B cell (primary cell): Measurements from ENCODE around the gene IL4R. TPM values are rescaled to one million over a fixed set of nuclear protein-coding genes. Genes with fewer than 3 reads are reported as not detected.

Source experiments
- ATAC-seq: fragments of 200-7000 bp; cut with Tn5 transposase; one replicate; pipeline ENCODE4 v1.10.0; 2021; ENCODE audit warnings: low read depth, mild to moderate bottlenecking, moderate number of reproducible peaks, moderate library complexity
- CTCF ChIA-PET: fragments of 350-600 bp; sonication (Branson Sonifier 250); formaldehyde crosslinking; loops from one replicate; lab custom pipeline; 2021; ENCODE audit warnings: antibody characterized with exemption, inconsistent platforms; lab: Charles Lee
- POLR2A ChIA-PET: fragments of 350-600 bp; sonication (Branson Sonifier 250); formaldehyde crosslinking; loops from one replicate; lab custom pipeline; 2021; ENCODE audit warnings: antibody characterized with exemption; lab: Charles Lee
- DNase-seq: peaks from one replicate; pipeline ENCODE4 v3.0.0; 2013
- H2AFZ ChIP-seq: 2 replicates; pipeline ENCODE4 v1.6.1; 2012; ENCODE audit warnings: mild to moderate bottlenecking, low read depth, low read length; ENCODE audit not compliant: insufficient read depth, poor library complexity, severe bottlenecking
- H3K27ac ChIP-seq, 2 donors: 1 replicate in 1 of 2; 2 replicates in 1 of 2; pipeline ENCODE4 v1.5.1; 2012 to 2013; ENCODE audit warnings: low read length in 2 of 2, mild to moderate bottlenecking in 2 of 2, moderate library complexity in 1 of 2
- H3K27me3 ChIP-seq, 4 experiments: fragments of 200-600 bp in 1 of 4; sonication (generic) in 1 of 4; replicated peaks in 1 of 4; 1 replicate in 2 of 4; 2 replicates in 2 of 4; pipeline versions ENCODE4 v1.6.1 to v1.7.0; 2013 to 2016; ENCODE audit warnings: low read length in 3 of 4, mild to moderate bottlenecking in 2 of 4, mixed read lengths in 1 of 4, moderate library complexity in 1 of 4; ENCODE audit not compliant: insufficient read depth in 4 of 4, control insufficient read depth in 3 of 4; ENCODE audit errors: control extremely low read depth in 1 of 4
- H3K36me3 ChIP-seq, 2 experiments: replicated peaks in 1 of 2; 1 replicate in 1 of 2; 2 replicates in 1 of 2; pipeline versions ENCODE4 v1.6.1 to v1.7.1; 2013; ENCODE audit warnings: low read length in 1 of 2; ENCODE audit not compliant: insufficient read depth in 2 of 2, control insufficient read depth in 1 of 2; ENCODE audit errors: control extremely low read depth in 1 of 2, extremely low read depth in 1 of 2
- H3K4me1 ChIP-seq, 2 donors: fragments of 200-600 bp in 1 of 2; sonication (generic) in 1 of 2; 1 replicate in 1 of 2; 2 replicates in 1 of 2; pipeline versions ENCODE4 v1.5.1 to v1.6.1; 2013 to 2017; ENCODE audit warnings: low read length in 2 of 2; ENCODE audit not compliant: control insufficient read depth in 2 of 2, insufficient read depth in 2 of 2
- H3K4me2 ChIP-seq: replicated peaks from 2 replicates; pipeline ENCODE3; 2012; ENCODE audit warnings: mild to moderate bottlenecking, low read depth, low read length; ENCODE audit not compliant: poor library complexity, severe bottlenecking
- H3K4me3 ChIP-seq, 5 experiments: fragments of 200-600 bp in 1 of 5; sonication (generic) in 1 of 5; 1 replicate in 3 of 5; 2 replicates in 2 of 5; pipeline versions ENCODE4 v1.5.1 to v1.7.0; 2011 to 2016; ENCODE audit warnings: low read length in 4 of 5, mild to moderate bottlenecking in 4 of 5, low read depth in 2 of 5, control low read depth in 1 of 5, moderate library complexity in 1 of 5; ENCODE audit not compliant: insufficient read depth in 1 of 5; ENCODE audit errors: control extremely low read depth in 1 of 5, extremely low read depth in 1 of 5
- H3K79me2 ChIP-seq: fragments of 200-600 bp; sonication (generic); one replicate; pipeline ENCODE4 v1.6.0; 2016; ENCODE audit warnings: low read length; ENCODE audit not compliant: control insufficient read depth, insufficient read depth
- H3K9ac ChIP-seq: fragments of 200-600 bp; sonication (generic); 2 replicates; pipeline ENCODE4 v1.6.1; 2017; ENCODE audit warnings: mild to moderate bottlenecking, low read length, moderate library complexity
- H3K9me3 ChIP-seq, 3 donors: one replicate each; pipeline versions ENCODE4 v1.6.1 to v1.7.1; 2013; ENCODE audit warnings: low read length in 2 of 3; ENCODE audit not compliant: control insufficient read depth in 2 of 3, insufficient read depth in 1 of 3; ENCODE audit errors: control extremely low read depth in 1 of 3
- H4K20me1 ChIP-seq: 2 replicates; pipeline ENCODE4 v1.6.0; 2012; ENCODE audit warnings: mild to moderate bottlenecking, low read length; ENCODE audit not compliant: insufficient read depth, control insufficient read depth, poor library complexity, severe bottlenecking
- H3K27ac Mint-ChIP-seq: one replicate; pipeline ENCODE4 v1.8.0; 2021; ENCODE audit warnings: mixed read lengths
- H3K27me3 Mint-ChIP-seq: one replicate; pipeline ENCODE4 v1.8.0; 2021; ENCODE audit warnings: mixed read lengths
- H3K4me1 Mint-ChIP-seq: one replicate; pipeline ENCODE4 v1.8.0; 2021; ENCODE audit warnings: mixed read lengths
- H3K4me3 Mint-ChIP-seq: one replicate; pipeline ENCODE4 v1.8.0; 2021; ENCODE audit warnings: mixed read lengths
- H3K9me3 Mint-ChIP-seq: one replicate; pipeline ENCODE4 v1.8.0; 2022; ENCODE audit warnings: mixed read lengths; ENCODE audit not compliant: insufficient read depth
- CTCF ChIP-seq: fragments of 200-600 bp; IDR thresholded peaks from one replicate; pipeline ENCODE4 v1.8.0; 2022; ENCODE audit warnings: antibody characterized with exemption, mild to moderate bottlenecking
- EZH2 ChIP-seq: IDR thresholded peaks from 2 replicates; pipeline ENCODE4 v1.6.1; 2012; ENCODE audit warnings: borderline replicate concordance, low read depth, mild to moderate bottlenecking, moderate library complexity, low read length; ENCODE audit not compliant: insufficient read depth, poor library complexity, severe bottlenecking
- WGBS: methylation state at CpG from one replicate; pipeline ENCODE4 v1.1.5; 2013; ENCODE audit warnings: missing lambda C conversion rate; ENCODE audit not compliant: insufficient coverage; 5-methylcytosine and 5-hydroxymethylcytosine counted together
- intact Hi-C: fragments of 100-400 bp; cut with micrococcal nuclease; formaldehyde crosslinking; loops from one replicate; pipeline ENCODE4 v1.10.0; 2022
- polyA plus RNA-seq: library from polyadenylated mRNA; depleted of rRNA; stranded (reverse); fragments of >200 nt; gene quantifications from 2 replicates; pipeline ENCODE4 v1.2.3, GENCODE V29; 2012
- total RNA-seq, 2 donors: library from RNA; stranded (reverse); fragments of 120-200 nt in 1 of 2; gene quantifications; 1 replicate in 1 of 2; 2 replicates in 1 of 2; pipeline versions ENCODE4 v1.2.3 to v1.2.4, GENCODE V29; 2013 to 2022

IL4R gene
- total and polyA plus RNA-seq, 2 donors (not counting 1 experiment from before 2014, with no cell fraction given) = 311 to 966 TPM

DNA sequence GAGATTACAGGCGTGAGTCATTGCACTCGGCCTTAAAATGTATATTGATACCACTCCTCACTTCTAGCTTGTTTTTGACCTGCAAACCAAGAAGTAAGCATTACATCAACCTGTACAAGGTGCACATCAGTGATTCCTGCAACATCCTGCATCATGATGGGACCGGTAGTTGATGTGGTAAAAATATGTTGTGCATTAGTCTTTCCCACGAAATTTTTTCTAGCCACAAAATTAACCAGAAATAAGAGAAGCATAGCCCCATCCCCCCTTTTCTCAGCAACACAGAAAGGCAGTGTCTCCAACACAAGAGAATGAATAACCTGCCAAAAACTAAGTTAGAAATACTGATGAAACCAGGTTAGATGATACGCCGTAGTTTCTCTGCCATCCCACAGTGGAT lies 24.1 kb upstream of the IL4R start:
- TF ChIP-seq EZH2 = no peak
- TF ChIP-seq CTCF = no peak
- peak overlapping the region; percentile 19 for H3K4me2 ChIP-seq
- no peak overlapping the region for H3K4me3 ChIP-seq
- no peak overlapping the region for H3K4me3 Mint-ChIP-seq
- intact Hi-C loops = no loop called here
- POLR2A ChIA-PET = no interaction called here
- H2AFZ ChIP-seq = no peak overlapping the region
- peaks cover 34 to 35% of the 10 kb centered on the region in 2 donors for H3K4me1 ChIP-seq
- no peaks in the 10 kb centered on the region for H3K27me3 Mint-ChIP-seq
- H3K27ac ChIP-seq = no peak overlapping the region
- no peaks in the 10 kb centered on the region for H3K9me3 ChIP-seq
- ATAC-seq (no peak), DNase-seq (no peak)
- no peaks in the 10 kb centered on the region for H4K20me1 ChIP-seq
- no peaks in the 10 kb centered on the region for H3K9me3 Mint-ChIP-seq
- CTCF ChIA-PET = no interaction called here
- no CpG with 5 or more reads among the region's 6 CpGs for WGBS
- H3K27me3 ChIP-seq = no peaks in the 10 kb centered on the region
- H3K36me3 ChIP-seq = no peaks in the 10 kb centered on the region
- H3K27ac Mint-ChIP-seq = no peak overlapping the region
- H3K79me2 ChIP-seq = no peaks in the 10 kb centered on the region
- H3K9ac ChIP-seq = no peak overlapping the region
- H3K4me1 Mint-ChIP-seq = peaks cover 42% of the 10 kb centered on the region

- H3K79me2 ChIP-seq = no peaks in the 10 kb centered on the region
- ATAC-seq (no peak), DNase-seq (no peak)
- TF ChIP-seq EZH2 = no peak
- no peak for TF ChIP-seq CTCF
- ChIA-PET POLR2A (no interaction called here), CTCF (no interaction called here)
- H2AFZ ChIP-seq = no peak overlapping the region
- Mint-ChIP-seq H3K4me3 (no peak overlapping the region), H3K27me3 (no peaks in the 10 kb centered on the region), H3K27ac (no peak overlapping the region), H3K4me1 (peaks cover 38% of the 10 kb centered on the region), H3K9me3 (no peaks in the 10 kb centered on the region)
- no peak overlapping the region for H3K27ac ChIP-seq
- intact Hi-C loops = no loop called here
- H4K20me1 ChIP-seq = no peaks in the 10 kb centered on the region
- no peak overlapping the region for H3K9ac ChIP-seq
- no peaks in the 10 kb centered on the region for H3K9me3 ChIP-seq
- H3K27me3 ChIP-seq = no peaks in the 10 kb centered on the region
- peaks cover 28 to 29% of the 10 kb centered on the region in 2 donors for H3K4me1 ChIP-seq
- H3K4me3 ChIP-seq = no peak overlapping the region
- H3K4me2 ChIP-seq = no peak overlapping the region
- H3K36me3 ChIP-seq = no peaks in the 10 kb centered on the region
Observed at GRCh38 chr16:27290562-27290961, 23.2 kb upstream of the IL4R start.
